Measurements from ENCODE around the gene EMD. TPM values are rescaled to one million over a fixed set of nuclear protein-coding genes. Genes with fewer than 3 reads are reported as not detected.
"Not testable (repeated sequence)": the region's sequence is repeated elsewhere in the genome, so short reads cannot be mapped to it uniquely, and the experiment has no call there.

The EMD gene
- total RNA-seq, 3 donors from 2014 or later (not counting 1 experiment from before 2014, with no cell fraction given), result 141 to 175 (median 152) TPM

DNA sequence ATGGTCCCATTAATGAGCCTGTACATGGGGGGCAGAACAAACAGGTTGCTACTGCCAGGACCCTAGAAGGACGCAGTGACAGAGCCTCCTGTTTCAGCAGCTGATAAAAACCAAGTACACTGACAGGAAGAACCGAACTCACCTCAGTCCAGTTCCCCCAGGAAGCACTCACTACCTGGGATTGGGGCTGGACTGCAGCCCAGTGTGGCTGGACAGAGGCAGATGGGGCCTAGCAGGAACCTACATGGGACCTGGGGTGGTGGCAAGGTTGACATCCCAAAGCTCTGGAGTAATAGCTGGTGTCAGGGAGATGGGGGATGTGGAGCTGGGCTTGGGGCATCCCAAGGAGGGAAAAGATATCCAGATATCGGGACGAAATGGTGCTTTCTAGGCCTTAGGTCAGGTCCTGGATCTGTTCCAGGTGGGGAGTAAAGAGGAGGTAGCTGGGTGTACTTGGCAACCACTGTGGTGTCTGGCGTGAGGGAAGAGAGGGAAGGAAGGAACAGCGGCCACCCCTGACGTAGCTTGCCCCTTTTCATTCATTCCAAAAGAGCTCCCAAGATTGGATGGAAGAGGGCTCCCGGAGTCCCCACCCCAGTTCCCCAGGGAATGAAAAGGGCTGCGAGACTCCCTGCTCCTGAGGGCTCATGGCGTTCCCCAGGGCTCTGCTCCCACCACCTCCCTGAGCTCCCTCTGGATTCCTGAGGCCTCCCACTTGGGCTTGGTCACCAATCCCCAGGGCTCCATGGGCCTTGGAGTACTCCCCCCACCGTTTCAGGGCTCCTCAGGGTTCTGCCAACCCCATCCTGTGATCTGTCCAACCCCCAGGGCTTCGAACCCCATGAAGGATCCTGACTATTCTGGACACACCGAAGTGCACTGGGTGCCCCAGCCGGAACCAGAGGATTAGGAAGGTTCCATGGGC, 4.5 kb downstream of the EMD start:
- Mint-ChIP-seq H3K27ac (peak overlapping the region; percentile 48 to 80), H3K4me3 (no peak overlapping the region)
- no peak for DNase-seq

DNA sequence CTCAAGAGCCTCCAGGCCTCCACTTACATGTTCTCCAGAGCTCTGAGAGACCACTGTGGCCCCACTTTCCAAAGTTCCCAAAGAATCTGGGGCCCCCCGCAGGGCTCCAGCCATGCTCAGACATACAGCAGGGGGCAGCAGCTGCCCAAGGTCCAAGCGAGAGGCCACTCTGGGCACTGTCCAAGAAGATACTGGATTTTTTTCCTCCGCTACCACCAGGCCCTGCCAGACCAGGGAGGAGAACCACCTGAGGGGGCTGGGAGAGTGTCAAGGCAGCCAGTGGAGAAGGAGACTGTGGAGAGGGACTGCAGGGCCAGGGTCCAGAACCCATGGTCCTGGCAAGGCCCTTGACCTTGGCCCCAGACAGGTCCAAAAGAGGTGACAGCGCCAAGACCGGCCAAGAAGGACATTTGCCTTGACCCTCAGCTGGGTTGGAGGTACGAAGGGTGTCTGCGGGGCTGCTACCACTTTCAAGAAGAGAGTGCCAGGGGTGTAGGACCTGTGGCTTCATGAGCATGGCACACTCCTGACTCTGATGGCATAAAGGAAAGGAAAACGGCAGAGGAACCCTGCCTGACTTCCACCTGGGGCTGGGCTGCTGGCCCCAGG, 5.3 kb downstream of the EMD start:
- intact Hi-C loops (cut with micrococcal nuclease), result no loop called here
- H3K27ac ChIP-seq (ENCODE audit: low read length), result no peak overlapping the region
- Mint-ChIP-seq H3K9me3 (no peaks in the 10 kb centered on the region), H3K27ac (peak overlapping the region; percentile 48 to 80), H3K4me3 (peak overlapping the region; percentile 35), H3K27me3 (ENCODE audit: low read depth in 2 of 2) (no peaks in the 10 kb centered on the region), H3K4me1 (peaks cover 11 to 12% of the 10 kb centered on the region in 2 donors), H3K36me3 (no peaks in the 10 kb centered on the region)
- no peaks in the 10 kb centered on the region for H3K27me3 ChIP-seq (ENCODE audit: control insufficient read depth, insufficient read depth, low read length)
- H3K36me3 ChIP-seq (ENCODE audit: control insufficient read depth, insufficient read depth, low read length), result peaks cover 6% of the 10 kb centered on the region
- peaks cover 16% of the 10 kb centered on the region for H3K4me1 ChIP-seq (ENCODE audit: control insufficient read depth, insufficient read depth, low read length)
- DNase-seq, result no peak
- no peak overlapping the region for H3K4me3 ChIP-seq (ENCODE audit: low read length)
- ATAC-seq, result no peak
- H3K9me3 ChIP-seq (ENCODE audit: control insufficient read depth, insufficient read depth, low read length), result no peaks in the 10 kb centered on the region
- TF ChIP-seq, protein P1, sequence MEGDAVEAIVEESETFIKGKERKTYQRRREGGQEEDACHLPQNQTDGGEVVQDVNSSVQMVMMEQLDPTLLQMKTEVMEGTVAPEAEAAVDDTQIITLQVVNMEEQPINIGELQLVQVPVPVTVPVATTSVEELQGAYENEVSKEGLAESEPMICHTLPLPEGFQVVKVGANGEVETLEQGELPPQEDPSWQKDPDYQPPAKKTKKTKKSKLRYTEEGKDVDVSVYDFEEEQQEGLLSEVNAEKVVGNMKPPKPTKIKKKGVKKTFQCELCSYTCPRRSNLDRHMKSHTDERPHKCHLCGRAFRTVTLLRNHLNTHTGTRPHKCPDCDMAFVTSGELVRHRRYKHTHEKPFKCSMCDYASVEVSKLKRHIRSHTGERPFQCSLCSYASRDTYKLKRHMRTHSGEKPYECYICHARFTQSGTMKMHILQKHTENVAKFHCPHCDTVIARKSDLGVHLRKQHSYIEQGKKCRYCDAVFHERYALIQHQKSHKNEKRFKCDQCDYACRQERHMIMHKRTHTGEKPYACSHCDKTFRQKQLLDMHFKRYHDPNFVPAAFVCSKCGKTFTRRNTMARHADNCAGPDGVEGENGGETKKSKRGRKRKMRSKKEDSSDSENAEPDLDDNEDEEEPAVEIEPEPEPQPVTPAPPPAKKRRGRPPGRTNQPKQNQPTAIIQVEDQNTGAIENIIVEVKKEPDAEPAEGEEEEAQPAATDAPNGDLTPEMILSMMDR (IDR thresholded peaks at IDR 0.05), result no peak
- WGBS (ENCODE audit: insufficient coverage), result 74% methylated on average over 7 of the region's 8 CpGs

More for the DNA sequence above, 4.5 kb downstream of the EMD start:
- H3K9me3 ChIP-seq (ENCODE audit: control insufficient read depth, insufficient read depth, low read length), result no peaks in the 10 kb centered on the region
- peaks cover 6% of the 10 kb centered on the region for H3K36me3 ChIP-seq (ENCODE audit: control insufficient read depth, insufficient read depth, low read length)
- no peaks in the 10 kb centered on the region for H3K27me3 ChIP-seq (ENCODE audit: control insufficient read depth, insufficient read depth, low read length)
- Mint-ChIP-seq H3K4me1 (peaks cover 11 to 12% of the 10 kb centered on the region in 2 donors), H3K27me3 (ENCODE audit: low read depth in 2 of 2) (no peaks in the 10 kb centered on the region), H3K9me3 (no peaks in the 10 kb centered on the region), H3K36me3 (no peaks in the 10 kb centered on the region)
- H3K27ac ChIP-seq (ENCODE audit: low read length), result no peak overlapping the region
- ATAC-seq, result no peak
- 89% methylated on average over 9 of the region's 14 CpGs for WGBS (ENCODE audit: insufficient coverage)
- TF ChIP-seq, protein P1 (IDR thresholded peaks at IDR 0.05), result no peak
- H3K4me3 ChIP-seq (ENCODE audit: low read length), result no peak overlapping the region
- peaks cover 16% of the 10 kb centered on the region for H3K4me1 ChIP-seq (ENCODE audit: control insufficient read depth, insufficient read depth, low read length)
- intact Hi-C loops (cut with micrococcal nuclease), result no loop called here

DNA sequence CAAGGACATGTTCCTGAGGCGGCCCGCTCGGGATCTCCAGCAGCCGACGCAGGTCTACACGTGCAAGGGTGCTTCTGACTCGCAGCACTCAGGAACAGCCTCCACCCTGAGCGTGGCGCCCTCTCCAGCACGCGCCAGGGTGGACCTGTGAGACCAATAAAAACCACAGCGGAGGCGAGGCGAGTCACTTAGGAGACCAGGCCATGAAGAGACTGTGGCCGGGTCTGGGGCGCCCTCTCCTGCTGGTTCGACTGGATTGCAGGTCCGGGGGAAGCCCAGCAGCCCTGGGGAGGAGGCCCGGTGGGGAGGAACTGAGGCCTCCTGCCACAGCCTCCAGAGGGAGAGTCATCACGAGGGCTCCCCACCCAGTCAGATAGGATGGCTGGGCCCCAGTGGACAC, 9.0 kb downstream of the EMD start:
- H3K36me3 Mint-ChIP-seq; H3K9me3 ChIP-seq (ENCODE audit: control insufficient read depth, insufficient read depth, low read length); H3K4me3 ChIP-seq (ENCODE audit: low read length); H3K4me3 Mint-ChIP-seq; H3K27me3 Mint-ChIP-seq (ENCODE audit: low read depth in 2 of 2); H3K36me3 ChIP-seq (ENCODE audit: control insufficient read depth, insufficient read depth, low read length); H3K4me1 Mint-ChIP-seq; H3K9me3 Mint-ChIP-seq; intact Hi-C loops (cut with micrococcal nuclease); H3K27ac Mint-ChIP-seq; DNase-seq; H3K4me1 ChIP-seq (ENCODE audit: control insufficient read depth, insufficient read depth, low read length); H3K27ac ChIP-seq (ENCODE audit: low read length); H3K27me3 ChIP-seq (ENCODE audit: control insufficient read depth, insufficient read depth, low read length): not testable (repeated sequence)
- peak; percentile 41 to 67 (median 53) for ATAC-seq
- no CpG with 5 or more reads among the region's 20 CpGs for WGBS (ENCODE audit: insufficient coverage)

DNA sequence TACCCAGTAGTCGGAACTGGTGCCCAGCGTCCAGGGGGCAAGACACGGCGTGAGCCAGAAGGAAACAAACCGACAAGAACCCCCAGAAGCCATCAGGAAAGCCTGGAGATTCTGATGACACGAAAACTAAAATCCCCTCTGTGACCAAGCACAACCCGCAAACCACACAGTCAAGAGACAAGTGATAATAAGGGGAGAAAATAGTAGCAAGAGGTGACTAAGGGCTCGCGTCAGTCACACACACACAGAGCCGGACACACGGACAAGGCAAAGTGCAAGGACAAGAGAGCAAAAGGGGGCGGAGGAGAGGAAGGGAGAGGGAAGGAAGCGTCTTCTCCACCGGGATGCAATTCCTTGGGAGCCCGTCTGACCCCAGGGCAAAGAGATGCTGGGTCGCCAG, 9.6 kb downstream of the EMD start:
- H3K4me3 Mint-ChIP-seq; H3K9me3 Mint-ChIP-seq; H3K9me3 ChIP-seq (ENCODE audit: control insufficient read depth, insufficient read depth, low read length); H3K36me3 ChIP-seq (ENCODE audit: control insufficient read depth, insufficient read depth, low read length); H3K4me3 ChIP-seq (ENCODE audit: low read length); H3K4me1 Mint-ChIP-seq; H3K27me3 ChIP-seq (ENCODE audit: control insufficient read depth, insufficient read depth, low read length); H3K27ac Mint-ChIP-seq; H3K27me3 Mint-ChIP-seq (ENCODE audit: low read depth in 2 of 2); H3K36me3 Mint-ChIP-seq; H3K4me1 ChIP-seq (ENCODE audit: control insufficient read depth, insufficient read depth, low read length); H3K27ac ChIP-seq (ENCODE audit: low read length); DNase-seq; intact Hi-C loops (cut with micrococcal nuclease): not testable (repeated sequence)
- ATAC-seq, result peak; percentile 16 to 28 (median 27)
- WGBS (ENCODE audit: insufficient coverage), result no CpG with 5 or more reads among the region's 16 CpGs

DNA sequence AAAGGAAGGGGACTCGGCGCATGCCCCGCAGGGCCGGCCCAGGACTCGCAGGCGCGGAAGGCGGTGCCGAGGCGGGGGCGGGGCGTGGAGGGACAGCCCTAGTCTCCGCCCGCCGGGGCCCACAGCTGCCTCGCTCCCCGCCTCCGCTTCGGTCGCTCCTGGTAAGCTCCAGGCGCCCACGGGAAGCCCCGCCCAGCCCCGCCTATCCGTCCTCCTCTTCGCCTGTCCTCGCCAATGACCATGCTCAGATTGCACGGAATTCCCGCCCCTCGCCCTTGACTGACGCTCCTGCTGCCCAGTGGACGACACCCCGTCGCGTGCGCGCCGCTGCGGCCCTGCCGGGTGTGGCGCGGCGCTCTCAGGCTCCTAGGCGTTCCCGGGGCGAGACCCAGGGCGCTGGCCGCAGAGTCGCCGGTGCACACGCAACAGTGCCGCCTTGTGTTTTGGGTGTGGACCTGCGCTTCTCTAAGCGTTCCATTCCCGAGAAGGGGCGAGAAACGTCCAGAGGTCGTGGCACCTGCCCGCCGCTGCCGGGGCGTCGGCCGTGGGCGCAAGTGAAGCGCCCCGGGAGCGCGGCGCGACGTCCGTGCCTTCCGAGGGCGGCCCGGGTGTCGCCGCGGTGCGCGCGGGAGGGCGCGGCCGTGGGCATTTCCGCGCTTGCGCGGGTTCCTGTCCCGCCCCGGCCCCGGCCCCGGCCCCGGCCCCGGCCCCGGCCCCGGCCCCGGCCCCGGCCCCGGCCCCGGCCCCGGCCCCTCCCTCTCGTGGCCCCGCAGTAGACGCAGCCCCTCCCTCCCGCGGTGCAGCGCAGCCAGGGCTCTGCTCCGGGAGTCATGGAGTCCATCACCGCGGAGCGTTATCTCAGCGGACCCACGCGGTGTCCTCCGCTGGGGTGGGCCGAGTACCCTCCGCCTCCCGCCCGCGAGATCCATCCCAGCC, 11.0 kb downstream of the EMD start:
- peak overlapping the region; percentile 61 for H3K27ac ChIP-seq (ENCODE audit: low read length)
- intact Hi-C loops (cut with micrococcal nuclease), result loop anchor here (10.0 kb wide), 1 partner anchor 45 kb away; no protein-coding TSS in a partner anchor

DNA sequence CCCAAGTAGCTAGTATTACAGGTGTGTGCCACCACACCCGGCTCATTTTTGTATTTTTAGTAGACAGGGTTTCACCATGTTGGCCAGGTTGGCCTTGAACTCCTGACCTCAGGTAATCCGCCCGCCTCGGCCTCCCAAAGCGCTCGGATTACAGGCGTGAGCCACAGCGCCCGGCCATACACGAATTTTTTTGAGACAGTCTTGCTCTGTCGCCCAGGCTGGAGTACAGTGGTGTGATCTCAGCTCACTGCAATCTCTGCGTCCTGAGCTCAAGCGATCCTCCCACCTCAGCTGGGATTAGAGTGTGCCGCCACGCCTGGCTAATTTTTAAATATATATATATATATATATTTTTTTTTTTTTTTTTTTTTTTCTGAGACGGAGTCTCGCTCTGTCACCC, 17.3 kb downstream of the EMD start:
- not testable (repeated sequence) for H3K4me3 Mint-ChIP-seq; H3K36me3 Mint-ChIP-seq; H3K9me3 ChIP-seq (ENCODE audit: control insufficient read depth, insufficient read depth, low read length); H3K27ac Mint-ChIP-seq; H3K27me3 Mint-ChIP-seq (ENCODE audit: low read depth in 2 of 2); H3K9me3 Mint-ChIP-seq; H3K27ac ChIP-seq (ENCODE audit: low read length); H3K4me3 ChIP-seq (ENCODE audit: low read length); ATAC-seq; H3K27me3 ChIP-seq (ENCODE audit: control insufficient read depth, insufficient read depth, low read length)
- intact Hi-C loops (cut with micrococcal nuclease), result loop anchor here (5.0 to 10.0 kb wide), 3 partner anchors 46 to 136 kb away; partner anchors contain the start of gene FAM50A
- DNase-seq, result peak in 1 of 2 donors; percentile 2
- WGBS (ENCODE audit: insufficient coverage), result 95% methylated on average over 12 of the region's 17 CpGs
- H3K4me1 Mint-ChIP-seq, result peaks cover 14 to 19% of the 10 kb centered on the region in 2 donors
- Histone ChIP-seq H3K36me3 (ENCODE audit: control insufficient read depth, insufficient read depth, low read length) (peaks cover 21% of the 10 kb centered on the region), H3K4me1 (ENCODE audit: control insufficient read depth, insufficient read depth, low read length) (peaks cover 25% of the 10 kb centered on the region)

More for the DNA sequence above, 11.0 kb downstream of the EMD start:
- H3K36me3 Mint-ChIP-seq; H3K27ac Mint-ChIP-seq; H3K27me3 Mint-ChIP-seq (ENCODE audit: low read depth in 2 of 2); H3K36me3 ChIP-seq (ENCODE audit: control insufficient read depth, insufficient read depth, low read length); H3K27me3 ChIP-seq (ENCODE audit: control insufficient read depth, insufficient read depth, low read length); H3K4me3 ChIP-seq (ENCODE audit: low read length); H3K4me3 Mint-ChIP-seq; H3K9me3 Mint-ChIP-seq; H3K9me3 ChIP-seq (ENCODE audit: control insufficient read depth, insufficient read depth, low read length); H3K4me1 ChIP-seq (ENCODE audit: control insufficient read depth, insufficient read depth, low read length); H3K4me1 Mint-ChIP-seq: not testable (repeated sequence)
- 0% methylated on average over 8 of the region's 121 CpGs for WGBS (ENCODE audit: insufficient coverage)
- DNase-seq (peak in 1 of 2 donors; percentile 40), ATAC-seq (peak; percentile 63 to 84 (median 64))

All from natural killer cell (primary cell).